ENCODE data around the gene AP1S1.

AP1S1 gene

DNA sequence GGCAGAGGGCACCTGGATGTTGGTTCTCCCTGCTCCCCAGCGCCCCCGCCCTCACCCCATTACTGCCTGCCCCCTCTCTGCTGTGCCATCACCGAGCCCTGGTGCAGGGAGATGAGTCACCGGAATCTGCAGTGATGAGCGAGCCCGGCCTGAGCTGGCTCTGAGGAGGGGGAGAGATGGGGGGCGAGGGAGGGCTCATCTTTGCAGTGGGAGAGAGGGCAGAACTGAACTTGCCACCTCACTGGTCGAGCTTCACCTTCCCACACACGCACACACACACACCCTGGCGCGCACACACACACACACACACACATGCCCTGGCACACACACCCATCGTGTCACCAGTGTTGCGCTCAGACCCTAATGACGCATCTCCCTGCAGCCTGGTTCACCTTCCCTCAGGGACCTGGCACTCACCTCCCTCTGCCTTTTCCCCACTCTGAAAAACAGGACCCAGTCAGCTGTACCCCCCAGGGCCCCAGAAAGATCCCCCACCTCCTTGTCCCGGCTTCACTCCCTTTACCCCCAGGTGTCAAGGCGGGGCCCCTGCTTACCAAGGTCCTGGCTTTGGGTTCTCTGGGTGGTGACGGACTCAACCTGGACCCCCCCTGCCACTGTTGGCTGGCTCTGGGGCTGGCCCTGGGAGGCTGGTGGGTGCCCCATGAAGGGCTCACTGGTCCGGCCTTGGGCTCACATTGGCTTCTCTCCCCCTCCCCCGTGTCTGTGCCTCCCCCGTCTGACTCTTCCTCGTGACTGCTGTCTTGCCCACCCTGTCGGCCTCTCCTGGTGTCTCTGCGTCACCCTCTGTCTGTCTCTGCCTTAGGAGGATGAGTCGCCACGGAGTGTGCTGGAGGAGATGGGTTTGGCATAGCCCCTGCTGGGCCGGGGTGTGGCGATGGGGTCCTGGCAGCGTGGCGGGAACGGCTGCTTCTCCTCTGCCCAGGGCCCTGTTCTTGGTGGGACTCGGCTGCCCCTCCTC is 5.7 kb downstream of the AP1S1 start:
- H3K27ac ChIP-seq (ENCODE audit: low read depth, low read length) = peak overlapping the region; percentile 26
- H3K27me3 ChIP-seq (ENCODE audit: control insufficient read depth, insufficient read depth, low read length) = peaks cover 25% of the 10 kb centered on the region
- H3K4me3 ChIP-seq (ENCODE audit: low read depth, low read length) = no peak overlapping the region
- no peak overlapping the region for H3K9ac ChIP-seq (ENCODE audit: low read depth, low read length)
- peaks cover 8% of the 10 kb centered on the region; the same call in 1 of the 2 replicates for H3K36me3 ChIP-seq (ENCODE audit: control insufficient read depth, insufficient read depth, low read length)
- H3K4me1 ChIP-seq (ENCODE audit: control insufficient read depth, insufficient read depth, low read length) = peaks cover 48% of the 10 kb centered on the region
- H3K9me3 ChIP-seq (ENCODE audit: control insufficient read depth, insufficient read depth, low read length) = no peaks in the 10 kb centered on the region

DNA sequence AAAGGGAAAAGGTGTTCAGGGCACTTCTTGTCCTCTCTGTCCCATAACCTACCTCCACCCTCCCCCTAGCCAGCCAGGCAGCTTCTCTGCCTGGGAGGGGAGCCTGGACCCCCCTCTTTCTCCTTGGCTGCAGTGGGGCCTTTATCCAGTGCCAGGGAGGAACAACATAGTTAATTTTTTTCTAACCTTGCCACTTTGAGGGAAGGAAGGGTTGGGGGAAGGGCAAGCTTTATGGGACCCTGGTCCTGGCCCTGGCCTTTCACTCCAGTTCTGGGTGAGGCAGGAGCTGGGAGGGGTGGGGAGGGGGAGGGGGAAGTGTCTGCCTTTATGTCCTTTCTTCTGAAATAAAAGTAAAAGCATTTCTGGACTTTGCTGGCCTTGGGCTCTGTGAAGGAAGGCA is 6.6 kb downstream of the AP1S1 start:
- no peak overlapping the region for H3K4me3 ChIP-seq (ENCODE audit: low read depth, low read length)
- peaks cover 8% of the 10 kb centered on the region; the same call in 1 of the 2 replicates for H3K36me3 ChIP-seq (ENCODE audit: control insufficient read depth, insufficient read depth, low read length)
- peak overlapping the region; percentile 55 for H3K27ac ChIP-seq (ENCODE audit: low read depth, low read length)
- H3K9ac ChIP-seq (ENCODE audit: low read depth, low read length) = no peak overlapping the region
- H3K27me3 ChIP-seq (ENCODE audit: control insufficient read depth, insufficient read depth, low read length) = peaks cover 31% of the 10 kb centered on the region
- H3K4me1 ChIP-seq (ENCODE audit: control insufficient read depth, insufficient read depth, low read length) = peaks cover 42% of the 10 kb centered on the region
- no peaks in the 10 kb centered on the region for H3K9me3 ChIP-seq (ENCODE audit: control insufficient read depth, insufficient read depth, low read length)

DNA sequence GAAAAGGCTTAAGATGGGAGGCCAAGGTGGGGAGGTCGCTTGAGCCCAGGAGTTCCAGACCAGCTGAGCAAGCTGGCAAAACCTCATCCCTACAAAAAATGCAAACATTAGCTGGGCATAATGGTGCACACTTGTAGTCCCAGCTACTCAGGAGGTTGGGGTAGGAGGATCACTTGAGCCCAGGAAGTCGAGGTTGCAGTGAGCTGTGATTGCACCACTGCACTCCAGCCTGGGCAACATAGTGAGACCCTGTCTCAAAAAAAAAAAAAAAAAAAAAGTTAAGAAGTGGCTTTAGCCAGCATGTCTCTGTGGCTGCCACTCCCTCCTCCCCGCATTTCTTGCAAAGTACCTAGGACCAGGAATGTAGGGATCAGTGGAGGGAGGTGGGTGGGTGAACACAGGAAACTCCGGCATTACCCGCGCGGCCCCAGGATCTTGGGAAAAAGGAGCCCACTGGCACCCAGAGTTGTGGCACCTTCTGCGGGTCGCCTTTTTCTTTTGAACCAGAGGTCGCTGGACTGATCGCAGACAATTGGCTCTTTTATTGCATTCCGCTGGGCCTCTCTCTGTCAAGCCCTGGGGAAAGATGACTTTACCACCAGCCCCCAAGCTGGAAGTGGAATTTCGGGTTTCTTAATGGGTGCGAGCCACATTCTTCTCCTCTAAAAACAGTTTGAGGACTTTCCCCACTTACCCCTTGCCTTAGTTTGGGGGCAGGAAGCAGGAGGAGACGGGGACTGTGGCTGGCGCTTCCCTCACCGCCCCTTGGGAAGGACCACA is 7.6 kb downstream of the AP1S1 start:
- H3K4me1 ChIP-seq (ENCODE audit: control insufficient read depth, insufficient read depth, low read length) = peaks cover 38% of the 10 kb centered on the region

DNA sequence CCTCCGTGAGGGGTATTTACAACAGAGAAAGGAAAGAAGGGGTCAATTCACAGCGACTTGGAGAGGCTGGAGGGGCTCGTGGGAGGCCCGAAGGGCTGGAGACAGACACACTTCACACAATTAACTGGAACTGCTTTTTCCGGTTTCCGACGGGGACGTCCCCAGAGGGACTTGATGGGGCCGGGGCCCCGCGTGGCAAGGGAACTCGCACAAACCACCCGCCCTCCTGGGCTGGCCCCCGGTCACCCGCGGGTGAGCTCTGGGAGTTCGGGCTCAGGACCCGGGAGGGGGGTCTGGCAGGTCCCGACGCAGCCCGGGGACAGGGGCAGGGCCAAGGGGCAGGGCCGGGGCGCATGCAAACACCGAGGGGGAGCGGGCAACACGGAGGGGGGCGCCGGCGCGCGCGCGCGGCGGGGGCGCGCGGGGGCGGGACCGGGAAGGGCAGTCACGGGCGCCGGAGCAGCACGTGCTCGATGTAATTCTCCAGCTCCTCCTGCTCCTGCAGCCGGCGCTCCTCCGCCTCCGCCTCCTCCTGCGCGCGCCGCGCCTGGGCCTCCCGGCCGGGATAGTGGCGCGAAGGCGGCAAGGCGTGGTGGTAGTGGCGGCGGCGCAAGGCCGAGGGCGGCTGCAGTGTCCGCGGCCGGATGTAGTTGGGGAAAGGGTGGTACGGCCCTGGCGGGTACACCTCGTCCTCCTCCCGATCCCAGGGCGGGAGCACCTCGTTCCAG is 8.4 kb downstream of the AP1S1 start:
- H3K4me1 ChIP-seq (ENCODE audit: control insufficient read depth, insufficient read depth, low read length) = peaks cover 39% of the 10 kb centered on the region
- H3K4me3 ChIP-seq (ENCODE audit: low read depth, low read length) = peak overlapping the region; percentile 67
- H3K9me3 ChIP-seq (ENCODE audit: control insufficient read depth, insufficient read depth, low read length) = no peaks in the 10 kb centered on the region
- peak overlapping the region; percentile 88 for H3K27ac ChIP-seq (ENCODE audit: low read depth, low read length)
- H3K27me3 ChIP-seq (ENCODE audit: control insufficient read depth, insufficient read depth, low read length) = peaks cover 45% of the 10 kb centered on the region
- H3K9ac ChIP-seq (ENCODE audit: low read depth, low read length) = no peak overlapping the region; the same call in none of the 2 replicates
- peaks cover 5% of the 10 kb centered on the region; the same call in 1 of the 2 replicates for H3K36me3 ChIP-seq (ENCODE audit: control insufficient read depth, insufficient read depth, low read length)

More for the DNA sequence above, 7.6 kb downstream of the AP1S1 start:
- Histone ChIP-seq H3K36me3 (ENCODE audit: control insufficient read depth, insufficient read depth, low read length) (peaks cover 8% of the 10 kb centered on the region; the same call in 1 of the 2 replicates), H3K27ac (ENCODE audit: low read depth, low read length) (peak overlapping the region; percentile 88), H3K9me3 (ENCODE audit: control insufficient read depth, insufficient read depth, low read length) (no peaks in the 10 kb centered on the region), H3K27me3 (ENCODE audit: control insufficient read depth, insufficient read depth, low read length) (peaks cover 37% of the 10 kb centered on the region), H3K4me3 (ENCODE audit: low read depth, low read length) (peak overlapping the region; percentile 67), H3K9ac (ENCODE audit: low read depth, low read length) (no peak overlapping the region; the same call in 1 of the 2 replicates)

DNA sequence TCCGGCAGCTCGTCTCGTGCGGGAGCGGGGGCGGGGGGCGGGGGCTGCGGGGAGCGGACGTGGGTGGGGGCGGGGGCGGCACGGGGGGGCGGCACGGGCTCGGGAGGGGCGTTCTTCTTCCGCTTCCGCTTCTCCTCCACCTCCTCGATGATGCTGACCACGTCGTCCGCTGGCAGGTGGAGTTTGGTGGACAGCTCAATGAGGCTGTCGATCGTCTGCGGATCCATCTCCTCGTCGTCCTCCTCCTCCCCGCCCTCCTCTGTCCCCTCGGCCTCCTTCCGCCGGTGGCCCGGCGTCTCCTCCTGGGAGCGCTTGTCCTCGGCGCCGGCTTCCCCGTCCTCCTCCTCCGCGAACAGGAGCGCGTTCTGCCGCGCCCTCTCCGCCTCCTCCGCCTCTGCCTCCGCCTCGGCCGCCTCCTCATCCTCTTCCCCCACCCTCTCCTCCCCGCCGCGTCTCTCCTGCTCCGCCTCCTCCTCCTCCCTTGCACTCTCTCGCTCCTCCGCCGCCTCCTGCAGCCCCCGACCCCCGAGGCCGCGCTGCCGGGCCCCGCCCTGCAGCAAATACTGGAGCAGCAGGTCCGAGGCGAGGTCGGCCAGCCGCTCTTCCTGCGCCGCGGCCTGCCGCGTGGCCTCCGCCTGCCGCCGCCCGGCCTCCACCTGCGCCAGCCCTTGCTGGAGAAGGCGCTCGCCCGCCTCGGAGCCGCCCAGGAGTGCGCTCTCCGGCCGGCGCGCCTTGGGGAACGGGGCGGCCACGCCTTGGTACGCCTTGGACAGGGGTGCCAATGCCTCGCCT is 9.2 kb downstream of the AP1S1 start:
- Histone ChIP-seq H3K27ac (ENCODE audit: low read depth, low read length) (peak overlapping the region; percentile 88), H3K36me3 (ENCODE audit: control insufficient read depth, insufficient read depth, low read length) (no peaks in the 10 kb centered on the region; the same call in 1 of the 2 replicates), H3K4me1 (ENCODE audit: control insufficient read depth, insufficient read depth, low read length) (peaks cover 46% of the 10 kb centered on the region), H3K9ac (ENCODE audit: low read depth, low read length) (peak overlapping the region; percentile 29; the same call in 1 of the 2 replicates), H3K9me3 (ENCODE audit: control insufficient read depth, insufficient read depth, low read length) (no peaks in the 10 kb centered on the region), H3K27me3 (ENCODE audit: control insufficient read depth, insufficient read depth, low read length) (peaks cover 53% of the 10 kb centered on the region), H3K4me3 (ENCODE audit: low read depth, low read length) (peak overlapping the region; percentile 76)

DNA sequence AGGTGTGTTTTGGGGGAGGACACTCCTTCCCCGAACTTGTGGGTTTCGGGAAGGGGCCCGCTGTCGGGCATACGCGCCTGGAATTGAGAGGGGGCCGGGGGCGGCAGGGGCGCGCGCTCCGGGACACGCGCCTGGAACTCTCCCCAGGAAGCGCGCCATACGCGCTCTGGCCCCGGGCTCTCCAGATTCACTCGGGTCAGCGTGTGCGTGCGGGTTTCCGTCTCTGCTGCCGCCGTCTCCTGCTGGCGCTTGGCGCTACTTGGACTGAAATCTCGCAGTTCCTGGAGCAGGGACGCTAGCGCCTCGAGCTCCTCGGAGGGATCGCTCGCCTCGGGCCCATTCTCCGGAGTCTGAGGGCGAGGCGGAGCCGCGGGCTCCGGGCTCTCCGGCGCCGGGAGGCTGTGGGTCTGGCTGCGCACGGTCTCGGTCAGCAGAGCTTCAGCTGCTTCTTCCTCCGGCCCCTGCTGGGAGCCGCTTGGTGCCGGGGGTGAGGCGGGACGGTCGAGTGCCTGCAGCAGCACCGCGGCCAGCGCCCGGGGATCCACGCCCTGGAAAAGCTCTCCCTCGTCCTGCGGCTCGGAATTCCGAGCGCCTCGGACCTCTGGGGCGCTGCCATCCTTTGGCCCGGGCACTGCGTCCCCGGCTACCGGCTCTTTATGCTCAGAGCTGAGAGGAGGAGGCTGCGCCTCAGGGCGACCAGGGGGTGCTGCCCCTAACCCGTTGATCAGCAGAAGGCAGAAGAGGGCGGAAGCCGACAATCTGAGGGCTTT is 10.0 kb downstream of the AP1S1 start:
- Histone ChIP-seq H3K9me3 (ENCODE audit: control insufficient read depth, insufficient read depth, low read length) (no peaks in the 10 kb centered on the region), H3K4me3 (ENCODE audit: low read depth, low read length) (peak overlapping the region; percentile 76), H3K27me3 (ENCODE audit: control insufficient read depth, insufficient read depth, low read length) (peaks cover 60% of the 10 kb centered on the region), H3K9ac (ENCODE audit: low read depth, low read length) (peak overlapping the region; percentile 29), H3K27ac (ENCODE audit: low read depth, low read length) (peak overlapping the region; percentile 88), H3K4me1 (ENCODE audit: control insufficient read depth, insufficient read depth, low read length) (peaks cover 54% of the 10 kb centered on the region), H3K36me3 (ENCODE audit: control insufficient read depth, insufficient read depth, low read length) (no peaks in the 10 kb centered on the region; the same call in 1 of the 2 replicates)

DNA sequence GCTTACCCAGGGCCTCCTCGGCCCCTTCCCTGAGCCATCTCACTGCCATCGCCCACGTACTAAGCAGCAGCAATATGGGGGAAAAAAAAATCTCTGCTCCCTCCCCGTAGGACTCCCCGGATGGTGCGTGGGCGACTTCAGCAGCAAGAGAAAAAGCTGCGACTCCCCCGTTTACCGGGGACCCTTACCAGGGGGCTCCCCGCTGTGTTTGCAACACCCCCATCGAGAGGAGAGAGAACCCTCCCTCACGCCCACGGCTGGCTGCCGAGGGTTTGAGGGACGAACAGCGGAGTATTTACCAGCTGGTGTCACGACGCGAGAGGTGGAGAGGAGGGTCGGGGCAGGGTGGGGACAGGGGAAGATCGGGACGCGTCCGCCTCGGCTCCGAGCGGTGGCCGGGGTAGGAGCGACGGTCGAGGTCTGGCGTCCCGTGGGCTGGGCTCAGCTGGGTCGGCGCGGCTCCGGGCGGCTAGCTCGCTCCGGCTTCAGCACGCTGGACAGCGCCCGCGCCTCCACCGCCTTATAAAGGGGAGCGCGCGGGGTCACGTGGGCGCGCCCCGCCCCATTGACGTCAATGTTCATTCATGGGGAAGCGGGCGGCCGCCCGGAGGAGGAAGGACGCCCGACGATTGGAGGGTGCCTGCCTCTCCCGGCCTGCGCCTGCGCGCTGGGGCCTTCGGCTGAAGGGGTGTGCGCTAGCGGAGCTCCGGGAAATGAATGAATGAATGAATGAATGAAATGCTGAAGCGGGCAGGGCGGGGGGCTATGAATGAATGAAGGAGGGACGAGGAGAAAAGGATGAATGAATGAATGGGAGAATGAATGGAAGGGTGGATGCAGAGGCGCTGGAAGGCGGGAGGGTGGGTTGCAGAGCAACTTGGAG is 11.0 kb downstream of the AP1S1 start, which contains the start of gene VGF:
TSS of gene VGF (minus strand) at position 495 of the 883 bp plus-strand sequence. CDS start 726 bp downstream, outside the sequence.
- H3K9ac ChIP-seq (ENCODE audit: low read depth, low read length) = no peak within 1 kb of the TSS; the same call in 1 of the 2 replicates
- H3K4me3 ChIP-seq (ENCODE audit: low read depth, low read length) = peak within 1 kb of the TSS; percentile 76
- H3K27me3 ChIP-seq (ENCODE audit: control insufficient read depth, insufficient read depth, low read length) = peaks cover 71% of the 10 kb centered on the region
- H3K4me1 ChIP-seq (ENCODE audit: control insufficient read depth, insufficient read depth, low read length) = peaks cover 59% of the 10 kb centered on the region
- H3K27ac ChIP-seq (ENCODE audit: low read depth, low read length) = peak within 1 kb of the TSS; percentile 88
- H3K36me3 ChIP-seq (ENCODE audit: control insufficient read depth, insufficient read depth, low read length) = no peaks in the 10 kb centered on the region
- no peaks in the 10 kb centered on the region for H3K9me3 ChIP-seq (ENCODE audit: control insufficient read depth, insufficient read depth, low read length)

DNA sequence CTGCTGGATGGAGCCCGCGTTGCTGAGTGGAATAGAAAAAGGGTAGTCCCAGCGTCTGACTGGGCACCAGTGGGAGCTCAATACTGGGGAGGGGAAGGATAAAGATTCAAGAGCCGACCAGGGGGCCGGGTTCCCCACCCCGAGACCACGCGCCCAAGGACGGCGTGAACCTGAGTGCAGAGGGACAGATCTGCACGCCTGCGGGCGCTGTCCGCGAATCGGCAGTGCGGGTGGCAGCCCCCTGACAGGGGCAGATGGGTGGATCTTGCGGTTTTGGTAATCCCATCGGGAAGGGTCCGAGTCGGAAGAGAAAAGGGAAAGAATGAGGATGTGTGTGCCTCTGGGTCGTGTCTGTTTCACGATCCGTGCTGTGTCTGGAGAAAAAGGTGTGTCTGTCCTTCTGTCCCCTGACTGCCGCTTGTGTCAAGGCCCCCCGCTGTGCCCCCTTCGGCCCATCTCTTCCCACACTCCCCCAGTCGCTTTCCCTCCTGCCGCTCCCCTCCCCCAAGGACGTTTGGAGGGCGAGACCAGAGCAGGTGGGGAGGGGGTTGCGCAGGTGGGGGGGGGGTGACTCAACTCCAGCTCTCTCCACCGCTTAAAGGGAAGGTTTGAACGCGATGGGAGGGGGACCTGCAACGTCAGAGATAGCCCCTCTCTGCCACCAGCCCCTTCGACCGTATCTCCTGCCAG is 11.8 kb downstream of the AP1S1 start:
- no peaks in the 10 kb centered on the region for H3K36me3 ChIP-seq (ENCODE audit: control insufficient read depth, insufficient read depth, low read length)
- peaks cover 59% of the 10 kb centered on the region for H3K4me1 ChIP-seq (ENCODE audit: control insufficient read depth, insufficient read depth, low read length)
- H3K4me3 ChIP-seq (ENCODE audit: low read depth, low read length) = peak overlapping the region; percentile 49
- H3K27ac ChIP-seq (ENCODE audit: low read depth, low read length) = peak overlapping the region; percentile 80
- no peak overlapping the region for H3K9ac ChIP-seq (ENCODE audit: low read depth, low read length)
- H3K9me3 ChIP-seq (ENCODE audit: control insufficient read depth, insufficient read depth, low read length) = no peaks in the 10 kb centered on the region
- H3K27me3 ChIP-seq (ENCODE audit: control insufficient read depth, insufficient read depth, low read length) = peaks cover 79% of the 10 kb centered on the region
